GM18526 (cell line): ENCODE data around the gene MRTFA.

Experiments
- POLR2A ChIP-seq: IDR thresholded peaks from 3 replicates; pipeline ENCODE4 v1.6.1; 2011; ENCODE audit not compliant: insufficient read length; ENCODE audit errors: extremely low read depth

The MRTFA gene

GRCh38 chr22:40525250-40525884 lies 111.2 kb downstream of the MRTFA start:
- TF ChIP-seq POLR2A, result no peak

DNA sequence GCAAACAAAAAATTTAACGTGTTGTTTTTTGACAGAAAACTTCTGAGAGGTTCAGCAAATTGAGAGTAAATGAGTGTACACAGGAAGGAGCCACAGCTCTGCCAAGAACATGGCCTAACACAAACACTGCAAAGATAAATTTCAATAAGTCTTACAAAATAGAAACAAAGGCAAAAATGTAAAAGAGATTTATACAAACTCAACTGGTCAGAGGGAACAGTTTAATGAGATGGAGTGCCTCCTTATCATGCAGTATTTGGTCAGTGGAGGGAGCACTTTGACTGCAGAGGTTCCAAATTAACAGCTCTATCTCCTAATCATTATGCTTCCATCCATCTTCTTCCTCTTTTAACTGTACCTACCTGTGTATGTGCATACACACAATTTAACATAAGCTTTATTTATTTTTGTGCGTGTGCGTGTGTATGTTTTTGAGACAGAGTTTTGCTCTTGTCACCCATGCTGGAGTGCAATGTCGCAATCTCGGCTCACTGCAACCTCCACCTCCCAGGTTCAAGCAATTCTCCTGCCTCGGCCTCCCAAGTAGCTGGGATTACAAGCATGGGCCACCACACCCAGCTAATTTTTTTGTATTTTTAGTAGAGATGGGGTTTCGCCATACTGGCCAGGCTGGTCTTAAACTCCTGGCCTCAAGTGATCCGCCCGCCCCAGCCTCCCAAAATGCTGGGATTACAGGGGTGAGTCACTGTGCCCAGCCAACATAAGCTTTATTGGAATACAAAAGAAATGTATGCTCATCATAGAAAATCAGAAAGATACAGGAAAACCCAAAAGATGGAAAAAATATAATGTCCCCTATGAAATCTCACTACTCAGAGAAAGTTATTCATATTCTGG lies 111.9 kb downstream of the MRTFA start:
- TF ChIP-seq POLR2A, result no peak

DNA sequence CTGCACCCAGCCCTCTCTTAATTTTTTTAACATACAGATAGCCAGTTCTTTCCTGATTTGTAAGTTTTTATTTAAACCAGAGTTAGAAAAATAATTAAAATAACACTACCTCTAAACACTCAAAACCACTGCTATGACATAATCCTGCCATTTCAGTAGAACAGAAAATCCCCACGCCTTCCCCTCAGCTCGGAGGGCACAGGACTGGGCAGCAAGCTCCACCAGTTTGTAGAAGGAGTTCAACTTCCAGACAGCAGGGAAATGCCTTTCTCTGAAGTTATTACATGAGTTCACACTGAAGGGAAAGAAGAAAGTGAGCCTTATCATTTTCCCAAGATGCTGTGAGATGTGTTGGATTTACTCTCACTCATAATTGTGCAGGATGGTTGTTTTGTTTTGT lies 114.4 kb downstream of the MRTFA start:
- TF ChIP-seq POLR2A, result no peak

- TF ChIP-seq POLR2A, result no peak
These were observed 115.5 kb downstream of the MRTFA start for GRCh38 chr22:40521046-40521445.

DNA sequence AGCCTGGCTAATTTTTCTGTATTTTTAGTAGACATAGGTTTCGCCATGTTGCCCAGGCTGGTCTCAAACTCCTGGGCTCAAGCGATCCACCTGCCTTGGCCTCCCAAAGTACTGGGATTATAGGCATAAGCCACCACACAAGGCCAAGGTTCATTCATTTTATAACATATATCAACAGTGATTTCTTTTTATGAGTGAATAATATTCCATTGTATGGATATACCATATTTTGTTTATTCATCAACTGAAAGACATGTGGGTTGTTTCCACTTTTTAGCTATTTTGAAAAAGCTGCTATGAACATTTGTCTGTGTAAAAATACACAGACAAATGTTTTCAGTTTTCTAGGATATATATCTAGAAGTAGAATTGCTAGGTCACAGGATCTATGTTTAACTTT lies 116.0 kb downstream of the MRTFA start:
- TF ChIP-seq POLR2A, result no peak

- no peak for TF ChIP-seq POLR2A
These were observed 116.6 kb downstream of the MRTFA start for GRCh38 chr22:40519948-40520331.

GRCh38 chr22:40519284-40519947 lies 117.1 kb downstream of the MRTFA start:
- no peak for TF ChIP-seq POLR2A

DNA sequence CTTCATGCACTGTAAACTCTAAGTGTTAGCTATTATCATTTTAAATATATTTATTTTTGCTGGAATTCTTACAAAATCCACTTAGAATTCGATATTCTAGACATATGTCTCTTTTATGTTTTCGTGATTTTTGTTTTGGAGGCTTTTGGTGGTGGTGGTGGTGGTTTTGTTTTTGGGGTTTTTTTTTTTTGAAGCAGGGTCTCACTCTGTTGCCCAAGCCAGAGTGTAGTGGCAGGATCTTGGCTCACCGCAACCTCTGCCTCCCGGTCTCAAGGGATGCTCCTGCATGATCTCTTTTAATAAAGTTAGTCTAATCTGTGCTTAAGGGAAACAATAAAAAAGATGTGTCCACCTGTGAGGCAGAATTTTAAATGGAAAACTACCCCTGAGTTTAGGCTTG lies 117.7 kb downstream of the MRTFA start:
- TF ChIP-seq POLR2A, result no peak

GRCh38 chr22:40517631-40518030 lies 118.9 kb downstream of the MRTFA start:
- TF ChIP-seq POLR2A, result no peak

DNA sequence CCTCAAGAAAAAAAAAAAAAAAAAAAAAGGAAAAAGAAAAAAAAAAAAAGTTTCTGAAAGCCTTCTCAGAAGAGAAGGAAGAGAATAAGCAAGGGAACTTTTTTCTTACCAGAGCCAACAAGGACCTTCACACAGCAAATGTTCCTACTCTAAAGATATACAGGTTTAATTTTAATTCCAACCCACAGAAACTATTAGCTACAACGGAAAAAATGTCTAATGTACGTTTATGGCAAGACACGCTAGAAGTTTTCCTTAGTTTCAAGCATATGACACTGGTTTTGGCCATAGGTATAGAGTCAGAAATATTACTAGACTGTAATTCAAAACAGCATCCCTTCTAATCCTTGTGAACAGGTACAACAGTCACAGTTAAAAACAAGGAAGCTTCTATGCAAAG lies 120.1 kb downstream of the MRTFA start:
- no peak for TF ChIP-seq POLR2A

DNA sequence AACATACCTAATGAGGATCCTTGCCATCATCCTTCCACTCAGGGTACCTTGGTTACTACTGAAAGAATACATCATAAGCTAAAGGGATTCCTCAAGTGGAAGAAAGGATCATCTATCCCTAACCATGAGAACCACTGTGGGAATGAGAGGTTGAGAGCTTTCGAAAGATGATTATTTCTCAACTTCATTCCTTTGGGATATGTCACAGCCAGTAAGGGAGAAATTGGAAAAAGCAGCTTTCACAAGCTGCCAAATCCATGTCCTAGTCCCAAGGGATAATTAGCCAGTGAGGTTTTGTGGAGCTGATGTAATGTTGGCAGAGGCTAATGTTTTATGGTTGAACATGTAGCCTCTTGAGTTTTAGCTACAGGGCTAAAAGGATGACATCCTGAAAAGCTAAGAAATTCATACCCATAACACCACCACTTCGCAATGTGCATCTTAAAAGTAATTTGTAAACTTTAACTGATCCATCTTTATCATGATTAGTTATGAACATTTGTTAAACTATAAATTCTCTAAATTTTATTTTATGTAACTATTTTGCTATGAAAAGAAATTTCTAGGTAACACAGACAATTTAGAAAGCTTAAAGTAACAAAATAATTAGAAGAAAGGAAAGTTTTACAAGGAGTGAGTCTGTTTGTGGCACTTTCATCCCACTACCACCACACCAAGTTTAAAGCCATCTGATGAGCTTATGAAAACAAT lies 123.9 kb downstream of the MRTFA start:
- no peak for TF ChIP-seq POLR2A

GRCh38 chr22:40511604-40512003 lies 124.9 kb downstream of the MRTFA start:
- TF ChIP-seq POLR2A, result no peak

GRCh38 chr22:40510631-40511364 lies 125.7 kb downstream of the MRTFA start:
- no peak for TF ChIP-seq POLR2A

- no peak for TF ChIP-seq POLR2A
These were observed 127.0 kb downstream of the MRTFA start for GRCh38 chr22:40509401-40510134.
